C4-2B (cell line): ENCODE measurements around the gene GID8.

Experiments
- ZFX ChIP-seq: fragments of 450-650 bp; IDR thresholded peaks from 2 replicates; pipeline ENCODE4 v1.6.1; 2017
- TF ChIP-seq, protein P1 (sequence below): fragments of 450-650 bp; conservative IDR thresholded peaks from 2 replicates; pipeline ENCODE4 v1.5.1; 2017; ENCODE audit warnings: mild to moderate bottlenecking

DNA sequence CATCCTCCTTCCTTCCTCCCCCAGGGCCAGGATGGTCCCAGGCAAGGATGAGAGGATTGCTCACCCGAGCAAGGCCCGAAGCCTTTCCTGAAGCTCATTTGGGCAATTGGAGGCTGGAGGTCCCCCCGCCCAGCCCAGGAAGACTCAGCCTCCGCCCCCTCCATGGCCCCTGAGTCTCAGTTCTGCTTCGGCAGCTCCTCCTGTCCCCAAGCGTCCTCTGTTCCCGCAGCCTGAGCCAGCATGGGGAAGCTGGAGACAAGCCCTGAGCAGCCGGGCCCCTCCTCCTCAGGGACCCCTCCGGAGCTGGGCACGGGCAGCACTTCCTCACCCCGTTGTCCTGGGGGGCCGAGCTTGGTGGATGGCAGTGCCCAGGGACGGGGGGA is 40.6 kb downstream of the GID8 start:
- TF ChIP-seq, protein P1, sequence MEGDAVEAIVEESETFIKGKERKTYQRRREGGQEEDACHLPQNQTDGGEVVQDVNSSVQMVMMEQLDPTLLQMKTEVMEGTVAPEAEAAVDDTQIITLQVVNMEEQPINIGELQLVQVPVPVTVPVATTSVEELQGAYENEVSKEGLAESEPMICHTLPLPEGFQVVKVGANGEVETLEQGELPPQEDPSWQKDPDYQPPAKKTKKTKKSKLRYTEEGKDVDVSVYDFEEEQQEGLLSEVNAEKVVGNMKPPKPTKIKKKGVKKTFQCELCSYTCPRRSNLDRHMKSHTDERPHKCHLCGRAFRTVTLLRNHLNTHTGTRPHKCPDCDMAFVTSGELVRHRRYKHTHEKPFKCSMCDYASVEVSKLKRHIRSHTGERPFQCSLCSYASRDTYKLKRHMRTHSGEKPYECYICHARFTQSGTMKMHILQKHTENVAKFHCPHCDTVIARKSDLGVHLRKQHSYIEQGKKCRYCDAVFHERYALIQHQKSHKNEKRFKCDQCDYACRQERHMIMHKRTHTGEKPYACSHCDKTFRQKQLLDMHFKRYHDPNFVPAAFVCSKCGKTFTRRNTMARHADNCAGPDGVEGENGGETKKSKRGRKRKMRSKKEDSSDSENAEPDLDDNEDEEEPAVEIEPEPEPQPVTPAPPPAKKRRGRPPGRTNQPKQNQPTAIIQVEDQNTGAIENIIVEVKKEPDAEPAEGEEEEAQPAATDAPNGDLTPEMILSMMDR: no peak
- no peak for TF ChIP-seq ZFX
